ENCODE measurements around the gene PRSS36.
A peak's percentile ranks its signal among the peaks of the same experiment; 100 is the strongest.
"Not testable (repeated sequence)": the region's sequence is repeated elsewhere in the genome, so short reads cannot be mapped to it uniquely, and the experiment has no call there.

PRSS36 gene

GRCh38 chr16:31118223-31119155 is 31.4 kb downstream of the PRSS36 start:
- peak; percentile 17 for DNase-seq

- DNase-seq, result peak; percentile 98
Measured at GRCh38 chr16:31117384-31118222, 32.3 kb downstream of the PRSS36 start, which contains the start of gene KAT8. KAT8 (plus strand) TSS chr16:31117664; CDS start chr16:31117682, 18 bp downstream.

GRCh38 chr16:31114468-31114867 is 35.4 kb downstream of the PRSS36 start:
- DNase-seq, result no peak

GRCh38 chr16:31113121-31114120 is 36.4 kb downstream of the PRSS36 start:
- DNase-seq, result no peak

GRCh38 chr16:31112711-31113110 is 37.2 kb downstream of the PRSS36 start:
- DNase-seq, result no peak

GRCh38 chr16:31111881-31112466 is 37.9 kb downstream of the PRSS36 start:
- no peak for DNase-seq

- no peak for DNase-seq
Measured at GRCh38 chr16:31110106-31111034, 39.5 kb downstream of the PRSS36 start.

DNA sequence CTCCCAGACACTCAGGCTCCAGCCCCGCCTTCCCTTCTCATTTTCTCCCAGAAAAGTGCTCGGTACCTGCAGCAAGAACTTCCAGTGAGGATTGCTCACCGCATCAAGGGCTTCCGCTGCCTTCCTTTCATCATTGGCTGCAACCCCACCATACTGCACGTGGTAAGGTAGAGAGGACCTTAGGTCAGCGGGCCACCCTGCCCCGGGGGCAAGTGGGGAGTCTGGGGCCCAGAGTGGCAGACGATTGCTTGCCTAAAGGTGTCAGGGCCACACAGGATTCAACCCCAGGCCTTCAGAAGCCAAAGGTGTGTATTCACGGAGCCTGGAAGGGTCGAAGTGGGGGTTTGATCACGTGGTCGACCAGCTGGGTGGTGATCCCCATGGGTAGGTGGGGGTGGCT is 40.2 kb downstream of the PRSS36 start:
- DNase-seq, result no peak

DNA sequence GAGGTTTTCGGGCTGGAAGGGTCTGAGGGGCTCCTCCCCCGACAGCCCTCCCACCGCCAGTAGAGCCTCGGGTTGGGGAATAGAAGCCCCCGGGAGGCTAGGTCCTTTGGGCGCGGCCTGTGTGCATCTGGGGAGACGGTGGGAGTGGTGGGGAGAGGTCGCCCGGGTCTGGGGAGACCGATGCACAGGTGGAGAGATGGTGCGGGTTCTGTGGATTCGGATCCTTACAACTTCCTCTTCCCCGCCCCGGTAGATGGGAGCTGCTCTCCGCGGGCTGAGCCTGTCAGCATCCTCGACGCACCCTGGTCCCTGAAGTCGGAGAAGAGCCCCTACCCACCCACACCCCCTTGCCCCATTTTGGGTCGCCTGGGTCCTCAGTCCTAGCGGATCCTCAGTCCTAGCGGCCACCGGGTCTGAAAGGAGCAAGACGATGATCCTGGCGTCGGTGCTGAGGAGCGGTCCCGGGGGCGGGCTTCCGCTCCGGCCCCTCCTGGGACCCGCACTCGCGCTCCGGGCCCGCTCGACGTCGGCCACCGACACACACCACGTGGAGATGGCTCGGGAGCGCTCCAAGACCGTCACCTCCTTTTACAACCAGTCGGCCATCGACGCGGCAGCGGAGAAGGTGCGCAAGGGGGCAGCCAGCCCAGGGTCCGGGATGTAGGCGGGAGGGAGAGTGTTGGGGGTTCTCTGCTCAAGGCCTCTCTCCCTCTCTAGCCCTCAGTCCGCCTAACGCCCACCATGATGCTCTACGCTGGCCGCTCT is 40.9 kb downstream of the PRSS36 start:
- DNase-seq, result no peak

DNA sequence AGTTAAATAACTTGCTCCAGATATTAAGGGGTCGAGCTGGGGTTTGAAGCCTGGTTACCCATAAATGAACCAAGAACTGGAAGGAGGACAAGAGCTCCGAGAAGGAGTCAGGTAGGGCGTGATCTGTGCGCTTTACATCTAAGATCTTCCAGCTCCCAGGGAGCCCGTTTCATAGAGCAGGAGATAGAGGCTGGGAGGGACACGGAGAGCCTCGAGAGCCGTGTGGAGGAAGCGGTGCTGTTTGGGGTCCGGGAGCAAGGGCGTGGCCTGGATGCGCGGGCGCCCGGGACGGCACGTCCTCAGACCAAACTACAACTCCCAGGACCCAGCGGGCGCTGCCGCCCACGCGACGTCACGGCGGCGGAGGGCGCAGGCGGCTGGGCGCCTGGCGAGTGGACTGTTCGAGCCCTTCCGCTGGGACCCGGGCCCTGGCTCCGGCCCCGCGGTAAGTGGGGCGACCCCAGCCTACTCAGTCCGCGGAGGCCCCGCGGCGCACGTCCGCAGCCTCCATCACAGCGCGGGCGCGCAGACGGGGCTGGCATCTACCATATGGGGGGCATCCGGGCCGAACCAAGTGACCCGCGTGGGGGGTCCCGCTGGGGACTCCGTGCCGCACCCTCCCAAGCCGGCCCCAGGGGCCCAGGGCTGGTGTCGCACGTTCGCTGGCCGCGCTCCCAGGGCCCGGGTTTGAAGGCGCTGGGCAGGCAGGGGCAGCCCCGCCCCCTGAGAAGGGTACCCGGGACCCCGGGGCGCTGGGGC is 41.7 kb downstream of the PRSS36 start, which contains the start of gene BCKDK:
Gene BCKDK (plus strand): TSS at position 352 of the 759 bp plus-strand sequence. CDS start 838 bp downstream, outside the sequence.
- peak; percentile 75 for DNase-seq

- no peak for DNase-seq
Measured at GRCh38 chr16:31107465-31107867, 42.4 kb downstream of the PRSS36 start.

GRCh38 chr16:31106509-31107464 is 43.1 kb downstream of the PRSS36 start:
- no peak for DNase-seq

GRCh38 chr16:31105677-31106213 is 44.1 kb downstream of the PRSS36 start:
- peak; percentile 55 for DNase-seq

DNA sequence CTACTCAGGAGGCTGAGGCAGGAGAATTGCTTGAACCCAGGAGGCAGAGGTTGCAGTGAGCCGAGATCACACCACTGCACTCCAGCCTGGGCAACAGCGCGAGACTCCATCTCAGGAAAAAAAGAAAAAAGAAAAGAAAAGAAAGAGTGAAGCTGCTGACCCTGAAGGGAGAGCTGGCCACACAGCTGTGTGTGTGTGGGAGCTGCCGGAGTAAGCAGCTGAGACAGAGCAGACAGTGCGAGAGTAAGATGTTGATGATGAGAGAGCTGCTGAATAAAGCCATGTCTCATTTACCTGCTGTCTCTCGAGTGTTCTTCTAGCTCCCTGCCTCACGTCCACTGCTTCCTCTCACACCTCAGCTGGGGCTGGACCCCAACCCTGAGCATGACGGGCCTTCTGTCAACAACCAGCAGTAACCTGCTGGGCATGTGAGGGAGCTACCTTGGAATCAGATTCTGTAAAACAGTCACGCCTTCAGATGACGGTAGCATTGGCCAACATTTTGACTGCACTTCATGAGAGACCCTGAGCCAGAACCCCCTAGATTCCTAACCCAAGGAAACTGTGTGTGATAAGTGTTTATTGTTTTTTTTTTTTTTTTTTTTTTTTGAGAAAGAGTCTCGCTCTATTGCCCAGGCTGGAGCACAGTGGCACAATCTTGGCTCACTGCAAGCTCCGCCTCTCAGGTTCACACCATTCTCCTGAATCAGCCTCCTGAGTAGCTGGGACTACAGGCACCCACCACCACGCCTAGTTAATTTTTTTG is 48.8 kb downstream of the PRSS36 start:
- not testable (repeated sequence) for DNase-seq

DNA sequence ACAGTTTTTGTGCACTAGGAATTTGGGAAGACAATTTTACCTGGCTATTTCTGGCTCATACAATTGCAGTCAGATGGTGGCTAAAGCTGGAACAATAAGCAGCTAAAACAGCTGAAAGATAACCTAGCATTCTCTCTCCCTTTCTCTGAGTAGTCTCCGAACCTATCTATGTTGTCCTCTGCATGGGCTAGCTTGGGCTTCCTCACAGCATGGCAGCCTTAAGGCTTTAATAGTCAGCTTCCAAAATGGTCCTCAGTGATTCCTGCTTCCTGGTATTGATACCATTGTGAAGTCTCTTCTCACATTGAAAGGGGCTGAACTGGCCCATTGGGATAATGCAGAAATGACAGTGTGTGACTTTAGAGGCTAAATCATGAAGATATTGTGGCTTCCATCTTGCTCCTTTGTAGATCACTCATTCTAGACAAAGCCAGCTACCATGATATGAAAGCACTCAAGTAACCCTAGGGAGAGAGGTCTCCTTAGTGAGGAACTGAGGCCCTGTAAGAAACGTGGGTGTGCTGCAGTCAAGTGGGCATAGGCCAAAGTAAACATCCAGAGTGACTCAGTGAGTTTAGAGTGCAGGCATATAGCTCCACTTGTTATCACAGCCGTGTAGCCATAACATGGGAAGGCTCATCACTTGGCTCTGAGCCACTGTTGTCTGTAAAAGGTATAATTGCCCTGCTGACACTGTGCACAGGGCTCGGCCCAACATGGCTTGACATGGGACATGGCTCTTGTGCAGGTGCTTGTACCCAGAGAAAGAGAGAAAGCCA is 49.8 kb downstream of the PRSS36 start:
- DNase-seq, result peak; percentile 16
